BJ (cell line): ENCODE data around the gene CCR9. TPM values are rescaled to one million over a fixed set of nuclear protein-coding genes. Genes with fewer than 3 reads are reported as not detected.
"Not testable (repeated sequence)": the region's sequence is repeated elsewhere in the genome, so short reads cannot be mapped to it uniquely, and the experiment has no call there.

ENCODE experiments used
- CTCF ChIA-PET: fragments of 350-600 bp; formaldehyde crosslinking; extraction: SDS; loops from one replicate; lab custom pipeline; 2021; ENCODE audit warnings: antibody characterized with exemption, inconsistent platforms; lab: Yijun Ruan, JAX
- POLR2A ChIA-PET: fragments of 300-600 bp; sonication (Branson Sonifier 250); formaldehyde crosslinking; extraction: SDS; loops from one replicate; lab custom pipeline; 2021; ENCODE audit warnings: antibody characterized with exemption; lab: Charles Lee
- DNase-seq: peaks from one replicate; pipeline ENCODE4 v3.0.0-alpha.2; 2011; ENCODE audit warnings: low read depth
- H3K27me3 ChIP-seq: 2 replicates; pipeline ENCODE4 v1.6.0; 2011; ENCODE audit warnings: low read length; ENCODE audit not compliant: control insufficient read depth, insufficient read depth
- H3K36me3 ChIP-seq: 2 replicates; pipeline ENCODE4 v1.5.1; 2011; ENCODE audit warnings: low read length; ENCODE audit not compliant: control insufficient read depth, insufficient read depth
- H3K4me3 ChIP-seq: 2 replicates; pipeline ENCODE4 v1.5.1; 2011; ENCODE audit warnings: low read depth, mild to moderate bottlenecking, control low read depth, low read length
- CTCF ChIP-seq: IDR thresholded peaks from 2 replicates; pipeline ENCODE4 v1.5.1; 2011; ENCODE audit warnings: low read depth, mild to moderate bottlenecking, control low read depth, inconsistent platforms, low read length, moderate library complexity; ENCODE audit not compliant: insufficient read depth
- polyA plus RNA-seq: library from polyadenylated mRNA; depleted of rRNA; stranded (reverse); fragments of >200 nt; gene quantifications from 2 replicates; pipeline ENCODE4 v1.2.3, GENCODE V29; 2011

CCR9 gene
- polyA plus RNA-seq, 1 experiment = not detected

DNA sequence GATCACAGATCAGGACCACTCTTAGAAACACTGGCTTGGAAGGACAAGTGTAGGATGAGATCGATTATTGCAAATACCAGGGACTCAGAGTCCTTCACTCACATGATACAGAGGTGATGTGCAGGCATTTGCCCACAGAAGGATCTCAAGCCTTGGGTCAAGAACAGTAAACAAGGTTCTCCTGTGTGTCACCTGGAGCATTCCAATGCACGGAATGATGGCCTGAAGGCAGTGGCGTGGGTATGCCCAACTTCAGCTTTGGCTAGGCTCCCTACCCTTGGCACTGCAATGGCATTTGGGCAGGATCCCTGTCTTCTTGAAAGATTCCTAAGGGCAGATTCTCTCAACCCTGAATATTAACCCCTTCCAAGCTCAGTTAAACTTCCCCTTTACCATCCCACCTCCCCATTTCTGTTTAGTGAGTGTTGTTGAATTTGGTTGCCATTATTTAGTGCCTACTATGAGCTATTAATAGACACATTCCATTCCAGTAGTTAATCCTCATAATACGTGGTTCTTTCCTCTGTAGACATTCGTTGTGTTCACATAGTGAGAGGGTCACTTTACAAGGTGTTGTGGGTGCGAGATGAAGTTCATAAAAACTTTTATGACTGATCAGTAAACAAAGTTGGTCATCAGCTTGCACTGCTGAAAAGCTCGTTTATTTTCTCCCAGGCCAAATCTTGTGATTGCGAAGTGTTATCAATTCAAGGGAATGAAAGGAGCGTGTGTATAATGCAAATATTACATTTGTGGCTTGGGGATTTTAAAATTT is 43.3 kb upstream of the CCR9 start:
- POLR2A ChIA-PET = no interaction called here
- CTCF ChIA-PET = interaction anchor here (0.7 to 1.3 kb wide), 5 partner anchors 35 to 236 kb away, joined by 3 to 4 read pairs (median 3); no protein-coding TSS in a partner anchor
- no peak for DNase-seq
- peaks cover 4% of the 10 kb centered on the region for H3K27me3 ChIP-seq
- H3K36me3 ChIP-seq = no peaks in the 10 kb centered on the region
- H3K4me3 ChIP-seq = no peak overlapping the region
- TF ChIP-seq CTCF = no peak

- no peak for DNase-seq
- POLR2A ChIA-PET = no interaction called here
- Histone ChIP-seq H3K4me3 (no peak overlapping the region), H3K36me3 (no peaks in the 10 kb centered on the region), H3K27me3 (peaks cover 9% of the 10 kb centered on the region)
- CTCF ChIA-PET = no interaction called here
- TF ChIP-seq CTCF = no peak
Observed at GRCh38 chr3:45844616-45845015, 41.7 kb upstream of the CCR9 start.

- no peaks in the 10 kb centered on the region for H3K36me3 ChIP-seq
- no peak for TF ChIP-seq CTCF
- peaks cover 17% of the 10 kb centered on the region for H3K27me3 ChIP-seq
- no peak for DNase-seq
- ChIA-PET CTCF (interaction anchor here (1.1 kb wide), 1 partner anchor 80 kb away, joined by 4 read pairs; no protein-coding TSS in a partner anchor), POLR2A (no interaction called here)
- no peak overlapping the region for H3K4me3 ChIP-seq
Observed at GRCh38 chr3:45848392-45848791, 38.0 kb upstream of the CCR9 start.

DNA sequence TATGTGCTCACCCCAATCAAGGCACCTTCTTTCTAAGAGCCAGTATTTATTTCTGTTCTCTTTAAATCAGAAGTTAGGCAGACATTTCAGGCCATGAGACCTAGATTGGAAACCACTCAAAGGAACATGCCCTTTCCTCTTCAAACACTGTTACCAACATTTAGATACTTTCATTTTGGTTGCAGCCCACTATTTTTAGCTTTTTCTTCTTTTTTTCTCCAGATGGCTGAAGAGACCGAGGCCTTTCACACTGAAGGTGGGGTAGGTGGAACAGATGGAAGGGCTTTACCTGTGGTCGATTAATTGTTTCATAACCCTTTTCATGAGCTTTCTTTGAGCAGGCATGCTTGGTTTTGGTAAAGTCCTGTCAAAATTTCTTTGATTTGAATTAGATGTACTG is 33.5 kb upstream of the CCR9 start:
- CTCF ChIA-PET = no interaction called here

GRCh38 chr3:45856323-45856722 is 30.0 kb upstream of the CCR9 start:
- H3K27me3 ChIP-seq, POLR2A ChIA-PET, CTCF ChIA-PET, H3K36me3 ChIP-seq, H3K4me3 ChIP-seq, DNase-seq: not testable (repeated sequence)

More for the DNA sequence above, 33.5 kb upstream of the CCR9 start:
- Histone ChIP-seq H3K27me3 (peaks cover 15% of the 10 kb centered on the region), H3K4me3 (no peak overlapping the region), H3K36me3 (no peaks in the 10 kb centered on the region)
- POLR2A ChIA-PET = no interaction called here
- DNase-seq = no peak
- TF ChIP-seq CTCF = no peak

- H3K27me3 ChIP-seq, CTCF ChIA-PET, H3K4me3 ChIP-seq, DNase-seq, H3K36me3 ChIP-seq, POLR2A ChIA-PET: not testable (repeated sequence)
Observed at GRCh38 chr3:45857024-45857423, 29.3 kb upstream of the CCR9 start.
